Measurements from ENCODE around the gene MATK. TPM values are rescaled to one million over a fixed set of nuclear protein-coding genes. Genes with fewer than 3 reads are reported as not detected.

MATK gene
- total RNA-seq, 3 donors from 2014 or later: 1.8 to 5.6 (median 5.2) TPM

DNA sequence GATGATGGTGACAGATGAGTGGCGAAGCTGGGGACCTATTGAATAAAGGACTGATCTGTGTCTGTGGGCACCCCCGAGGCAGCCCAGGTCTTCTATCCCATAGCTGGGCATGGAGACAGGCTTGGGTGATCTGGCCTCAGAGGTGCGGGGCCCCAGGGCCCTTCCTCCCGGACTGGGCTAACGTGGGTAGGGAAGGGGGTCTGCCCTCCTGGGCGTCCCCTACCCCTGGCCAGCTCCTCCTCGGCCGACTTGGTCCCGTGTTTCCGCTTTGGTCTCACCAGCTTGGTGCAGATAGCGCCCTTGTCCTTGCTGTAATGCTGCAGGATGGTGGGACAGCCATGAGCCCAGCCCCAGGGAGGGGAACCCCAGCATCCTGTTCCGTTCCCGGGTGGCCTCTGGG, 3.3 kb downstream of the MATK start:
- Histone ChIP-seq H3K27ac (no peak overlapping the region), H3K9me3 (peaks cover 24 to 26% of the 10 kb centered on the region in 2 donors), H3K27me3 (peaks cover 0 to 60% of the 10 kb centered on the region in 2 donors), H3K4me1 (no peaks in the 10 kb centered on the region), H3K36me3 (no peaks in the 10 kb centered on the region), H3K4me3 (no peak overlapping the region)
- no peak for DNase-seq (ENCODE audit: low spot score in 2 of 2)
- intact Hi-C loops (cut with DNase I; ENCODE audit: low total_unique reads): no loop called here
- TF ChIP-seq POLR2AphosphoS5 (IDR thresholded peaks at IDR 0.05) (no peak), POLR2A (IDR thresholded peaks at IDR 0.05) (no peak)
- TF ChIP-seq, protein P1, sequence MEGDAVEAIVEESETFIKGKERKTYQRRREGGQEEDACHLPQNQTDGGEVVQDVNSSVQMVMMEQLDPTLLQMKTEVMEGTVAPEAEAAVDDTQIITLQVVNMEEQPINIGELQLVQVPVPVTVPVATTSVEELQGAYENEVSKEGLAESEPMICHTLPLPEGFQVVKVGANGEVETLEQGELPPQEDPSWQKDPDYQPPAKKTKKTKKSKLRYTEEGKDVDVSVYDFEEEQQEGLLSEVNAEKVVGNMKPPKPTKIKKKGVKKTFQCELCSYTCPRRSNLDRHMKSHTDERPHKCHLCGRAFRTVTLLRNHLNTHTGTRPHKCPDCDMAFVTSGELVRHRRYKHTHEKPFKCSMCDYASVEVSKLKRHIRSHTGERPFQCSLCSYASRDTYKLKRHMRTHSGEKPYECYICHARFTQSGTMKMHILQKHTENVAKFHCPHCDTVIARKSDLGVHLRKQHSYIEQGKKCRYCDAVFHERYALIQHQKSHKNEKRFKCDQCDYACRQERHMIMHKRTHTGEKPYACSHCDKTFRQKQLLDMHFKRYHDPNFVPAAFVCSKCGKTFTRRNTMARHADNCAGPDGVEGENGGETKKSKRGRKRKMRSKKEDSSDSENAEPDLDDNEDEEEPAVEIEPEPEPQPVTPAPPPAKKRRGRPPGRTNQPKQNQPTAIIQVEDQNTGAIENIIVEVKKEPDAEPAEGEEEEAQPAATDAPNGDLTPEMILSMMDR (IDR thresholded peaks at IDR 0.05): no peak

DNA sequence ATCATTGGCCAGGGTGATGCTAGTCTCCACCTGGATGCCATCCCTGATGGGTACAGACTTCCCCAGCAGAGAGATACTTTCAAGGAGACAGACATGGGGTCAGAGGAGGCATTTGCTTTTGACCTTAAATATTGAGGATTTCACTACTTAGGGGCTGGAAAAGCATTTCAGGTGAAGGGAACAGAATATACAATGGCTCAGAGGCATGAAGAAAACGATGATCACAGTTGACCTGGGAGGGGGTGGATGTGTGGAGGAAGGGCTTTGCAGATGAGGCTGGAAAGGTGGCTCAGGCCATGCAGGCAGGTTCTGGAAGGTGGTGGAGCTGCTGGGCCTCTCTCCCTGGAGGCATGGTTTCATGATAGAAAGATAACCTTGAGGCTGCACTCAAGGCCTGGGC, 3.9 kb downstream of the MATK start:
- Histone ChIP-seq H3K27me3 (peaks cover 0 to 61% of the 10 kb centered on the region in 2 donors), H3K4me3 (no peak overlapping the region), H3K4me1 (no peaks in the 10 kb centered on the region), H3K36me3 (no peaks in the 10 kb centered on the region), H3K9me3 (peaks cover 24 to 26% of the 10 kb centered on the region in 2 donors), H3K27ac (no peak overlapping the region)
- TF ChIP-seq, protein P1 (IDR thresholded peaks at IDR 0.05): no peak
- TF ChIP-seq POLR2A (IDR thresholded peaks at IDR 0.05) (no peak), POLR2AphosphoS5 (IDR thresholded peaks at IDR 0.05) (no peak)
- intact Hi-C loops (cut with DNase I; ENCODE audit: low total_unique reads): no loop called here
- DNase-seq (ENCODE audit: low spot score in 2 of 2): no peak

DNA sequence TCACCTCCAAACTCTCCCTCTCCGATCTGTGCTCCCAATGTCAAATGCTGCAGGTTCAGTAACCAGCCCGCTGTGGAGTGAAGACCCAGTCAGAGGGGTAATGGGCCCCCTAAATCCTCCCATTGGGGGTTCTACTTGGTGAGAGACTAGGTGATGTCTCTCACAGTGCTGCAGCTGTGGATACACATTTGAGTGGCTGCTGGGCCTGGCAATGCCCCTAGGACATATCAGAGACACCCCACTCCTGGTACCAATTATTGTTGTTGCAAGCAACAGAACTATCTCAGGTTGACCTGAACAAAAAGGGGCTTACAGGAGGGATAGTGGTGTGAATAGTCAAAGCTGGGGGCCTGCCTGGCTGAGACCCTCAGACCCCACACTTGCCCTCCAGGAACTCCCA, 4.6 kb downstream of the MATK start:
- H3K27ac ChIP-seq: no peak overlapping the region
- no peak for DNase-seq (ENCODE audit: low spot score in 2 of 2)
- H3K27me3 ChIP-seq: peaks cover 0 to 58% of the 10 kb centered on the region in 2 donors
- H3K4me3 ChIP-seq: peak overlapping the region in 1 of 3 donors; percentile 5
- TF ChIP-seq POLR2A (IDR thresholded peaks at IDR 0.05) (no peak), POLR2AphosphoS5 (IDR thresholded peaks at IDR 0.05) (no peak)
- TF ChIP-seq, protein P1 (IDR thresholded peaks at IDR 0.05): no peak
- peaks cover 24 to 26% of the 10 kb centered on the region in 2 donors for H3K9me3 ChIP-seq
- H3K36me3 ChIP-seq: no peaks in the 10 kb centered on the region
- intact Hi-C loops (cut with DNase I; ENCODE audit: low total_unique reads): no loop called here
- no peaks in the 10 kb centered on the region for H3K4me1 ChIP-seq

DNA sequence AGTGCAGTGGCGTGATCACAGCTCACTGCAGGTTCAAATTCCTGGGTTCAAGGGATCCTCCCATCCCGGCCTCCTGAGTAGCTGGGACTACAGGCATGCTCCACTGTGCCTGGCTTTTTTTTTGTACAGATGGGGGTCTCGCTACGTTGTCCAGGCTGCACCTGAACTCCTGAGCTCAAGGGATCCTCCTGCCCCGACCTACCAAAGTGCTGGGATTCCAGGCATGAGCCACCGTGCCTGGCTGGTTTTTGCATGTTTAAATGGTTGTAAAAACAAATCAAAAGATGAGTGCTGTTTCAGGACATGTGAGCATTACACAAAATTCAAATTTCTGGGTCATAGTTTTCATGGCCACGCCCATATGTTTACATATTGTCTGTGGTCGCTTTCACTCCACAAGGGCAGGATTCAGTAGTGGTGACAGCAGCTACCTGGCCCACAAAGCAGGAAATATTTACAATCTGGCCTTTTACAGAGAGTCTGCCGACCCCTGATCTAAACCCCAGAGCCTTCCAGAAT, 5.3 kb downstream of the MATK start:
- intact Hi-C loops (cut with DNase I; ENCODE audit: low total_unique reads): no loop called here
- H3K27ac ChIP-seq: no peak overlapping the region
- H3K9me3 ChIP-seq: peaks cover 24 to 26% of the 10 kb centered on the region in 2 donors
- no peak for DNase-seq (ENCODE audit: low spot score in 2 of 2)
- no peak overlapping the region for H3K4me3 ChIP-seq
- H3K27me3 ChIP-seq: peaks cover 0 to 52% of the 10 kb centered on the region in 2 donors
- no peaks in the 10 kb centered on the region for H3K36me3 ChIP-seq
- TF ChIP-seq POLR2AphosphoS5 (IDR thresholded peaks at IDR 0.05): no peak
- TF ChIP-seq POLR2A (IDR thresholded peaks at IDR 0.05): no peak
- TF ChIP-seq, protein P1 (IDR thresholded peaks at IDR 0.05): no peak
- H3K4me1 ChIP-seq: no peaks in the 10 kb centered on the region

DNA sequence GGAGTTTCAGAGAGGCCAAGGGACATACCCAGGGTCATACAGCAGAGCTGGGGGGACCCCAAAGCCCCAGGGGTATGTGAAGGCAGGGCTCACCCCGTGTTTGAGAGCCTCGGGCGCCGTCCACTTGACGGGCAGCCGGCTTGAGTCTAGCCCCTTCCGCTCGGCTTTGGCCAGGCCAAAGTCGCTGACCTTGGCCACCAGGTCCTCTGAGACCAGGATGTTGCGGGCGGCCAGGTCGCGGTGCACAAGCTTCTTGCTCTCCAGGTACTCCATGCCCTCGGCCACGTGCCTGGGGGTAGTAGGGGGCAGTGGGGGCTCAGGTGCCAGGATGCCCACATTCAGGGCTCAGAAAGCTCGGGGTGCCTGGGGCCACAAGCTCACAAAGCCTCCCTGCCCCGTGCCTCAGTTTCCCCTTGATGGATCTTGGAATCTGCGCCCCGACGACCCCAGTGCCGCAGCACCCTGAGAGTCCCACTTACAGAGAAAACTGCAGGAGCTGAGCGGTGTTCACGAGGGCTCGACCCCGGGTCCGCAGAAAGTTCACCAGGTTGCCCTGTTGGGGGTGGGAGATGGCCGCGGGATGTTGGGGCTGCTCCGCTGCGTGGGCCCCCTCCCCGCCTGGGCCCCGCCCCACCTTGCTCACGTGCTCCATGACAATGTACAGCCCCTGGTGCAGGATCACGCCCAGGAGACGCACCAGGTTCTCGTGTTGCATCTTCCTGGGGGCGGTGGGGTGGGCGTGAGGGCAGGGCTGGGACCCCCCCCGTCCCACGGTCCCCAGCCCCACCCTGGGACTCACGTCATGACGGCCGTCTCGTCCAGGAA, 7.1 kb downstream of the MATK start:
- H3K4me3 ChIP-seq: no peak overlapping the region
- no peak for DNase-seq (ENCODE audit: low spot score in 2 of 2)
- no peak overlapping the region for H3K27ac ChIP-seq
- peaks cover 0 to 34% of the 10 kb centered on the region in 2 donors for H3K27me3 ChIP-seq
- TF ChIP-seq POLR2A (IDR thresholded peaks at IDR 0.05) (no peak), POLR2AphosphoS5 (IDR thresholded peaks at IDR 0.05) (no peak)
- TF ChIP-seq, protein P1 (IDR thresholded peaks at IDR 0.05): no peak
- no peaks in the 10 kb centered on the region for H3K4me1 ChIP-seq
- no peaks in the 10 kb centered on the region for H3K36me3 ChIP-seq
- H3K9me3 ChIP-seq: peaks cover 24 to 26% of the 10 kb centered on the region in 2 donors
- intact Hi-C loops (cut with DNase I; ENCODE audit: low total_unique reads): no loop called here
